HepG2 (cell line): ENCODE results near the gene MTM1. TPM values are rescaled to one million over a fixed set of nuclear protein-coding genes. Genes with fewer than 3 reads are reported as not detected.

ENCODE experiments used
- ATAC-seq: fragments of 200-7000 bp; cut with Tn5 transposase; 3 replicates; pipeline ENCODE4 v1.9.1; 2020; ENCODE audit warnings: mild to moderate bottlenecking, moderate library complexity
- BruUV-seq: library from RNA; stranded (reverse); fragments of 400-500 nt; replicated peaks from 2 replicates; lab custom pipeline; 2021; lab: Mats Ljungman, UMichigan
- CTCF ChIA-PET: fragments of 300-600 bp; formaldehyde crosslinking; extraction: SDS; loops from one replicate; lab custom pipeline; 2021; ENCODE audit warnings: low total read pairs, inconsistent platforms, low intra/inter-chr PET ratio; lab: Yijun Ruan, JAX
- POLR2A ChIA-PET: fragments of 350-600 bp; sonication (Branson Sonifier 250); formaldehyde crosslinking; loops from one replicate; lab custom pipeline; 2020; ENCODE audit warnings: antibody characterized with exemption, inconsistent platforms; lab: Yijun Ruan, JAX
- DNase-seq: peaks from one replicate; pipeline ENCODE4 v3.0.0-alpha.2; 2015; ENCODE audit warnings: low spot score
- FAIRE-seq: peaks from 3 replicates; lab custom pipeline; 2011; peaks lifted over from hg19 to GRCh38; lab: Jason Lieb, UNC
- H2AFZ ChIP-seq: one replicate; pipeline ENCODE4 v1.6.1; 2011; ENCODE audit warnings: low read length, inconsistent platforms
- H3K27ac ChIP-seq: fragments of 300-600 bp; 3 replicates; pipeline ENCODE4 v1.8.0; 2011; ENCODE audit warnings: mixed run types, mild to moderate bottlenecking, mixed read lengths, low read length, inconsistent platforms; ENCODE audit not compliant: insufficient read depth; ENCODE audit errors: extremely low read length
- H3K27me3 ChIP-seq, 2 experiments: fragments of 200-600 bp in 1 of 2; 2 replicates in 1 of 2; 3 replicates in 1 of 2; pipeline versions ENCODE4 v1.6.0 to v1.8.0; 2011; ENCODE audit warnings: low read length in 2 of 2, mild to moderate bottlenecking in 2 of 2, moderate library complexity in 2 of 2, inconsistent platforms in 1 of 2; ENCODE audit not compliant: insufficient read depth in 2 of 2, control insufficient read depth in 1 of 2
- H3K36me3 ChIP-seq, 2 experiments: fragments of 200-600 bp in 1 of 2; replicated peaks in 1 of 2; 2 replicates in 1 of 2; 3 replicates in 1 of 2; pipeline versions ENCODE4 v1.5.1 to v1.8.0; 2011; ENCODE audit warnings: low read length in 2 of 2, inconsistent platforms in 1 of 2; ENCODE audit not compliant: insufficient read depth in 2 of 2, control insufficient read depth in 1 of 2
- H3K4me1 ChIP-seq: 2 replicates; pipeline ENCODE4 v1.5.1; 2012; ENCODE audit warnings: low read length, inconsistent platforms; ENCODE audit not compliant: insufficient read depth
- H3K4me2 ChIP-seq: 2 replicates; pipeline ENCODE4 v1.6.0; 2011; ENCODE audit warnings: low read depth, low read length, inconsistent platforms
- H3K4me3 ChIP-seq, 3 experiments: fragments of 200-600 bp in 1 of 3; sonication (generic), shearing (Covaris generic) in 1 of 3; replicated peaks in 1 of 3; 2 replicates each; pipeline ENCODE4 v1.5.1; 2011 to 2016; ENCODE audit warnings: low read length in 3 of 3, inconsistent platforms in 2 of 3, low read depth in 2 of 3, mild to moderate bottlenecking in 2 of 3, control low read depth in 1 of 3, mixed read lengths in 1 of 3; ENCODE audit not compliant: insufficient read depth in 1 of 3
- H3K79me2 ChIP-seq: one replicate; pipeline ENCODE4 v1.6.1; 2011; ENCODE audit warnings: low read length, inconsistent platforms; ENCODE audit not compliant: insufficient read depth
- H3K9ac ChIP-seq: 2 replicates; pipeline ENCODE4 v1.6.0; 2011; ENCODE audit warnings: mild to moderate bottlenecking, low read depth, low read length, inconsistent platforms; ENCODE audit not compliant: insufficient read depth
- H3K9me3 ChIP-seq: 2 replicates; pipeline ENCODE4 v1.5.1; 2012; ENCODE audit warnings: mild to moderate bottlenecking, low read length
- H4K20me1 ChIP-seq: 2 replicates; pipeline ENCODE4 v1.6.0; 2011; ENCODE audit warnings: inconsistent platforms, mild to moderate bottlenecking, low read length, moderate library complexity; ENCODE audit not compliant: insufficient read depth
- ATF7 ChIP-seq, 2 experiments: fragments of 450-650 bp in 1 of 2; sonication (generic) in 1 of 2; formaldehyde crosslinking in 1 of 2; IDR thresholded peaks; 2 replicates each; pipeline versions ENCODE4 v1.4.0 to v1.6.1; 2016 to 2020; ENCODE audit warnings: antibody characterized with exemption in 1 of 2, mild to moderate bottlenecking in 1 of 2, missing genetic modification reagents in 1 of 2
- FOXK1 ChIP-seq: sonication (generic); formaldehyde crosslinking; IDR thresholded peaks from 2 replicates; pipeline ENCODE4 v1.4.0; 2020; ENCODE audit warnings: low read depth, missing genetic modification reagents, borderline replicate concordance
- HIC2 ChIP-seq: sonication (generic); formaldehyde crosslinking; IDR thresholded peaks from 2 replicates; pipeline ENCODE4 v1.9.0; 2022; ENCODE audit warnings: low read depth, missing genetic modification reagents
- HNF4A ChIP-seq: sonication (generic); formaldehyde crosslinking; IDR thresholded peaks from 2 replicates; pipeline ENCODE4 v1.4.0; 2020; ENCODE audit warnings: missing genetic modification reagents
- MNT ChIP-seq: fragments of 450-650 bp; IDR thresholded peaks from 2 replicates; pipeline ENCODE4 v1.6.1; 2016
- RBAK ChIP-seq: sonication (generic); formaldehyde crosslinking; IDR thresholded peaks from 2 replicates; pipeline ENCODE4 v1.5.1; 2020; ENCODE audit warnings: mild to moderate bottlenecking, missing genetic modification reagents
- SALL1 ChIP-seq: sonication (generic); formaldehyde crosslinking; IDR thresholded peaks from 2 replicates; pipeline ENCODE4 v1.8.0; 2022; ENCODE audit warnings: mild to moderate bottlenecking, missing genetic modification reagents
- SMC3 ChIP-seq: IDR thresholded peaks from 2 replicates; pipeline ENCODE4 v1.6.1; 2011; ENCODE audit warnings: low read length, improper control_type of control experiment
- ZNF503 ChIP-seq: sonication (generic); formaldehyde crosslinking; IDR thresholded peaks from 2 replicates; pipeline ENCODE4 v1.4.0; 2020; ENCODE audit warnings: missing genetic modification reagents
- ZNF687 ChIP-seq: sonication (generic); formaldehyde crosslinking; IDR thresholded peaks from 2 replicates; pipeline ENCODE4 v1.5.1; 2020; ENCODE audit warnings: mild to moderate bottlenecking, missing genetic modification reagents, moderate library complexity
- in situ Hi-C: cut with HindIII; loops from 2 replicates; pipeline ENCODE4 v1.10.0; 2017; ENCODE audit warnings: low pct_unique_long_range_greater_than_20kb; ENCODE audit not compliant: extremely low pct_ligation_motif_present
- intact Hi-C: fragments of 100-400 bp; cut with micrococcal nuclease; formaldehyde crosslinking; loops from one replicate; pipeline ENCODE4 v1.10.0; 2022; ENCODE audit not compliant: unreplicated experiment
- polyA plus RNA-seq, 8 experiments: library from polyadenylated mRNA; depleted of rRNA in 3 of 8; stranded (reverse) in 7 of 8; unstranded in 1 of 8; fragments of >200 nt; fragmentation: Illumina TruSeq in 4 of 8; extraction: Trizol in 4 of 8; gene quantifications; 2 replicates each; pipeline versions ENCODE4 v1.2.1 to v1.2.3, GENCODE V29; 2011 to 2016; ENCODE audit warnings: low read depth in 4 of 8, missing spikeins in 1 of 8, mixed read lengths in 1 of 8; ENCODE audit not compliant: insufficient read depth in 1 of 8
- total RNA-seq, 5 experiments: library from RNA; depleted of rRNA; stranded (reverse); fragments of >200 nt; fragmentation: Illumina TruSeq; extraction: Trizol; gene quantifications; 2 replicates each; pipeline ENCODE4 v1.2.3, GENCODE V29; 2016; ENCODE audit warnings: low read depth in 1 of 5

MTM1 gene
- total and polyA plus RNA-seq, 2 of the 13 experiments (the other 11 are each of a cell fraction or from before 2014, with no cell fraction given): 12.0 to 15.2 TPM

- Histone ChIP-seq H3K4me1 (peaks cover 41% of the 10 kb centered on the region), H2AFZ (no peak overlapping the region), H3K36me3 (no peaks in the 10 kb centered on the region; a peak in 1 of 5 replicates), H3K4me2 (no peak overlapping the region), H3K27ac (peak overlapping the region; percentile 51), H3K79me2 (peaks cover 57% of the 10 kb centered on the region), H3K4me3 (no peak overlapping the region), H3K9ac (no peak overlapping the region), H4K20me1 (peaks cover 4% of the 10 kb centered on the region; the same call in 1 of the 2 replicates), H3K9me3 (no peaks in the 10 kb centered on the region), H3K27me3 (no peaks in the 10 kb centered on the region)
- ATAC-seq (peak; percentile 75), DNase-seq (no peak), FAIRE-seq (peak; percentile 84)
- ChIA-PET POLR2A (interaction anchor here (0.8 kb wide), 1 partner anchor 12 kb away, joined by 3 read pairs; no protein-coding TSS in a partner anchor), CTCF (no interaction called here)
- BruUV-seq: no TSS peak
- in situ Hi-C loops: no loop called here
- no peak for TF ChIP-seq ZNF503 (CRISPR knock-in tag)
- TF ChIP-seq HIC2 (CRISPR knock-in tag): no peak
- 0 out of 2 replicates have a peak, but pooled peaks have one; percentile 10 for TF ChIP-seq ATF7 (IDR thresholded peaks at IDR 0.05)
- no peak for TF ChIP-seq ATF7 (CRISPR knock-in tag; IDR thresholded peaks at IDR 0.05)
- TF ChIP-seq HNF4A (CRISPR knock-in tag): peak; percentile 25
- peak; percentile 51; the same call in 1 of the 2 replicates for TF ChIP-seq RBAK (CRISPR knock-in tag)
- TF ChIP-seq SMC3: peak; percentile 4; the same call in 1 of the 2 replicates
- TF ChIP-seq ZNF687 (CRISPR knock-in tag): no peak
- no peak for TF ChIP-seq FOXK1 (CRISPR knock-in tag)
- TF ChIP-seq SALL1: 0 out of 2 replicates have a peak, but pooled peaks have one; percentile 20
- TF ChIP-seq MNT: peak; percentile 44; the same call in 1 of the 2 replicates
- intact Hi-C loops: loop anchor here (1.0 kb wide), 1 partner anchor 12 kb away; no protein-coding TSS in a partner anchor
These were observed 14.0 kb downstream of the MTM1 start for GRCh38 chrX:150582338-150582948.
